Fibroblast of villous mesenchyme (primary cell): ENCODE results near the gene DGKI. TPM values are rescaled to one million over a fixed set of nuclear protein-coding genes. Genes with fewer than 3 reads are reported as not detected.

Experiments used
- DNase-seq: peaks from one replicate; pipeline ENCODE4 v3.0.0-alpha.2; 2010; ENCODE audit warnings: low read depth
- H3K4me3 ChIP-seq: 2 replicates; pipeline ENCODE4 v1.5.1; 2011; ENCODE audit warnings: low read depth, mild to moderate bottlenecking, low read length
- total RNA-seq: library from RNA; depleted of rRNA; stranded (reverse); fragments of >200 nt; gene quantifications from 2 replicates; pipeline ENCODE4 v1.2.3, GENCODE V29; 2012
- TF ChIP-seq, protein P1 (sequence below): IDR thresholded peaks from 2 replicates; pipeline ENCODE4 v1.5.1; 2012; ENCODE audit warnings: low read depth, mild to moderate bottlenecking, low read length; ENCODE audit not compliant: insufficient read depth

DGKI gene
- total RNA-seq, 1 donor: 3.5 TPM

DNA sequence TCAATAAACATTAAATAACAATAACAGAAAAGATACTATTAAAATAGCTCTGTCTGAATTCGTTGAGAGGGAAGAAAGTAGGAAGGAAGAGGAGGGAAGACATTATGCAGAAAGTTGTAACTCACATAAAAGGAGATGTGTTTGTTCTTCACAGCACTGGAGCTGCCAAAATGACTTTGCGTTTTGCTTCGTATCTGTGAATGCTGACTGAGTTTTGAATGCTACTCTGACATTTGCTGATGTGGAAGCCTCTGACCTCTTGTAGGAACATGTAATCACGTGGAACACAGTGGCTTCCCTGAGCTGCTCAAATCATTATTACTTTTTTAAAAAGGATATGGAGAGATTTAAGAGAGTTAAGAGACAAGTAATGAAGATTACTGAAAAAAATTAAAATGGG is 15.6 kb upstream of the DGKI start:
- H3K4me3 ChIP-seq: no peak overlapping the region
- DNase-seq: no peak

DNA sequence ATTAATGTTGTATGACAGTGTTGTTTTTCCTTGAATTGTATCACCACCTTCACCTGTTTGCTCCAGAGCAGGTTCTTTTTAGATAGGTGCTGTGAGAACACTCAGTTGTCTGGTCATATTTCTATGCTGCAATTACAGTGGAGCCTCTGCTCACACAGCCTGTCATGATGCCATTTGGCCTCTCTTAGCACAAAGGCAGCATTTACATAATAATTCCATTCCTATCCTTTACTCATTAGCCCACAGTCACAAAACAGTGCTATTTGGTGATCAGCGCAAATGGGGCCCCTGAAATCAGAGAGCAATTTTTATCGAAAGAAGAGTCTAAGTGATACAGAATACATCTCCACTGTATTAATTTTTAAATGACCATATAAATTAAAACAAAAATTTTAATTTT is 13.8 kb upstream of the DGKI start:
- DNase-seq: no peak
- H3K4me3 ChIP-seq: no peak overlapping the region
- TF ChIP-seq, protein P1, sequence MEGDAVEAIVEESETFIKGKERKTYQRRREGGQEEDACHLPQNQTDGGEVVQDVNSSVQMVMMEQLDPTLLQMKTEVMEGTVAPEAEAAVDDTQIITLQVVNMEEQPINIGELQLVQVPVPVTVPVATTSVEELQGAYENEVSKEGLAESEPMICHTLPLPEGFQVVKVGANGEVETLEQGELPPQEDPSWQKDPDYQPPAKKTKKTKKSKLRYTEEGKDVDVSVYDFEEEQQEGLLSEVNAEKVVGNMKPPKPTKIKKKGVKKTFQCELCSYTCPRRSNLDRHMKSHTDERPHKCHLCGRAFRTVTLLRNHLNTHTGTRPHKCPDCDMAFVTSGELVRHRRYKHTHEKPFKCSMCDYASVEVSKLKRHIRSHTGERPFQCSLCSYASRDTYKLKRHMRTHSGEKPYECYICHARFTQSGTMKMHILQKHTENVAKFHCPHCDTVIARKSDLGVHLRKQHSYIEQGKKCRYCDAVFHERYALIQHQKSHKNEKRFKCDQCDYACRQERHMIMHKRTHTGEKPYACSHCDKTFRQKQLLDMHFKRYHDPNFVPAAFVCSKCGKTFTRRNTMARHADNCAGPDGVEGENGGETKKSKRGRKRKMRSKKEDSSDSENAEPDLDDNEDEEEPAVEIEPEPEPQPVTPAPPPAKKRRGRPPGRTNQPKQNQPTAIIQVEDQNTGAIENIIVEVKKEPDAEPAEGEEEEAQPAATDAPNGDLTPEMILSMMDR: no peak

More for the DNA sequence above, 15.6 kb upstream of the DGKI start:
- TF ChIP-seq, protein P1: no peak

GRCh38 chr7:137853053-137853452 is 6.3 kb upstream of the DGKI start:
- no peak for DNase-seq
- TF ChIP-seq, protein P1: no peak
- no peak overlapping the region for H3K4me3 ChIP-seq

- no peak overlapping the region for H3K4me3 ChIP-seq
- TF ChIP-seq, protein P1: no peak
- no peak for DNase-seq
Observed at GRCh38 chr7:137852108-137852507, 5.3 kb upstream of the DGKI start.

DNA sequence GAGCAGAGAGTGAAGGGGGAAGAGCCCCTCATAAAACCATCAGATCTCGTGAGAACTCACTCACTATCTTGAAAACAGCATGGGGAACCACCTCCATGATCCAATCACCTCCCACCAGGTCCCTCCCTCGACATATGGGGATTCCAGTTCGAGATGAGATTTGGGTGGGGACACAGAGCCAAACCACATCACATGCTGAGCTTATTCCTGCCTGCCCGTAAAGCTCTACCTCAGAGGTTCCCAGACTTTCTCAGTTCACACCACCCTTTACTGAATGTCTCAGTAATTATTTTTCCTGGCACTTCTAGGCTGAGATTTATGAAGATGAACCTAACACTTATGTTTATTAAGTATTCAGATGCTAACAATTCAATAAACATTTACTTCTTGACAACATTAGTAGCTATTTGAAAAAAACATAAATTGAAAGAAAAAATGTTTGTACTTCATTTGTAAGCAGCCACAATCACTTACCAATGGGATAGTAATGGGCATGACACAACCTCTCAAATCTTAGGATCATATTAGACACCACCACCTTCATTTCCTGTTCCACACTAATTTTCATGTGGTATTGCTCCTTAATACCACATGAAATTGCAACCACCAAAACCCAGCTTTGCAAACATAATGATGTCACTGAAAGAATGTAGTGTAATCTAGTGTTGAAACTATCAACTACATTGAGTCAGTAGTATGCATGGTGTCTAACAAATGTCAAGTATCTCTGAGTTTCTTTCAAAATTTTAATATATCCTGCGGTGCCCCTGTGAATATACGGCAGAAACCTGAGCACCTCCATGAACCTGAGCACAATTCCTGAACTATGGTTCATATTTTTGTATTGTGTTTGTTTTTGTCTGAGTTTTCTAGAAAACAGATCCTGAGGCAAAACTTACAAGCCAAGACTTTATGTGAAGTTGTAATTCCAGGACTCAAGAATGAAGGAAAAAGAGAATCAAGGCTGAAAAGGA is 4.5 kb upstream of the DGKI start:
- H3K4me3 ChIP-seq: no peak overlapping the region
- peak; percentile 17 for DNase-seq
- TF ChIP-seq, protein P1: no peak

DNA sequence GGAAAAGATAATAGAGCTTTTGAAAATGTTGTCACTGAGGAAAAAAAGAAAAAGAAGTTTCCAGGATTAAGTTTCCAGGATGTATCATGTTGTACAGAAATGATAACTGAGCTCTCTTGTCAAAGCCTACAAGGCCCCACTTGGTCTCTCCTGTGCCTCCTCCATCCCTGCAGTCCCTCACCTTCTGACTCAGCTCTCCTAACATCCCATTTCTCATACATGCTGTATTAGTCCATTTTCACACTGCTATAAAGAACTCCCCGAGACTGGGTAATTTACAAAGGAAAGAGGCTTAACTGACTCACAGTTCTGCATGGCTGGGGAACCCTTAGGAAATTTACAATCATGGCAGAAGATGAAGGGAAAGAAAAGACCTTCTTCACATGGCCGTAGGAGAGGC is 3.8 kb upstream of the DGKI start:
- DNase-seq: no peak
- TF ChIP-seq, protein P1: no peak
- no peak overlapping the region for H3K4me3 ChIP-seq

DNA sequence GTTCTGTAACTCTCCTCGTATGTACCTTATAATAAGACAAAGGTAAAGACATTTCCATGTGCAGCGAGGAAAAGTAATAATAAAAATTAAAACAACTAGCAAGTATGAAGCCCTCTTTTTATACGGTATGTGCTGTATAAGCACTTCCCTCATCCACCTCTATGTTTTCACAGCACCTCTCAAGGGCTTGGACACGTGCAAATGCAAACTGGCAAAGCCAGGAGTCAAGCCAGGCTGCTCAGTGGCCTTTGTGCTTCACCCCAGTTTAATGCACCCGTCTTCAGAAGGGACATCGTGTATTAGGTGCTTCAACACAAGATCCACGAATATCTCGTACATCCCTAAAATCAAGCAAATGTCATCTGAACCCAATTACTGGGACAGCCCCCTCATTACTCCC is 1.3 kb upstream of the DGKI start:
- TF ChIP-seq, protein P1: no peak
- DNase-seq: no peak

More for the DNA sequence above, 1.3 kb upstream of the DGKI start:
- no peak overlapping the region for H3K4me3 ChIP-seq
